ENCODE results near the gene TMPRSS13. TPM values are rescaled to one million over a fixed set of nuclear protein-coding genes. Genes with fewer than 3 reads are reported as not detected.

TMPRSS13 gene
- total and polyA plus RNA-seq, 9 of the 15 experiments (the other 6 are each of a cell fraction or from before 2014, with no cell fraction given) = 0.11 to 0.29 (median 0.15) TPM

GRCh38 chr11:117919781-117920221 is 9.4 kb downstream of the TMPRSS13 start (continued):
- TF ChIP-seq POLR3A (IDR thresholded peaks at IDR 0.05; ENCODE audit: borderline replicate concordance, extremely low read depth, insufficient read depth, insufficient read length) (no peak), E2F3 (CRISPR knock-in tag; IDR thresholded peaks at IDR 0.05) (no peak), KDM1A (IDR thresholded peaks at IDR 0.05) (peak in 1 of 2 experiments; percentile 28; a peak in 1 of 4 replicates), FOXJ2 (tag; IDR thresholded peaks at IDR 0.05) (no peak), MYC (IDR thresholded peaks at IDR 0.05; ENCODE audit: low read depth, low read length) (no peak), MYC (CRISPR knock-in tag; IDR thresholded peaks at IDR 0.05; ENCODE audit: borderline replicate concordance, low read depth) (no peak)
- TF ChIP-seq, protein P1, sequence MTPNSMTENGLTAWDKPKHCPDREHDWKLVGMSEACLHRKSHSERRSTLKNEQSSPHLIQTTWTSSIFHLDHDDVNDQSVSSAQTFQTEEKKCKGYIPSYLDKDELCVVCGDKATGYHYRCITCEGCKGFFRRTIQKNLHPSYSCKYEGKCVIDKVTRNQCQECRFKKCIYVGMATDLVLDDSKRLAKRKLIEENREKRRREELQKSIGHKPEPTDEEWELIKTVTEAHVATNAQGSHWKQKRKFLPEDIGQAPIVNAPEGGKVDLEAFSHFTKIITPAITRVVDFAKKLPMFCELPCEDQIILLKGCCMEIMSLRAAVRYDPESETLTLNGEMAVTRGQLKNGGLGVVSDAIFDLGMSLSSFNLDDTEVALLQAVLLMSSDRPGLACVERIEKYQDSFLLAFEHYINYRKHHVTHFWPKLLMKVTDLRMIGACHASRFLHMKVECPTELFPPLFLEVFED (CRISPR knock-in tag; conservative IDR thresholded peaks at IDR 0.05) = no peak

DNA sequence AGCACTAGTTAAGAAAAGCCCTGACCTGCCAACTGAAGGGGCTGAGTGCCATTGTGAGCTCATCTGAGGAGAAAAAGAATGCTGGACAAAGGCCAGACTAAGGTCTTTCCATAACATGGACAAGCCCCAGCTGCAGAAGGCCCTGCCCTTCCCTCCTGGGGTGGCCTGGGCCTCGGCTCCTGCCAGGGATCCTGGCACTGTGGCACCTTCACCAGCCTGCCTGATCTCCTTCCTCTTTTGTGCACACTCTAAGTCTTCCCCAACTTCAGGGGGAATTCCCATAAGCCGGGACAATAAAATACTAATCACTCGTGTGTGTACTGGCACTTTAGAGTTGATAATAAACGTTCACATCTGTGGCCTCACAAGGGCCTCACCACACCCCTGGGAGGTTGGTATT is 9.9 kb downstream of the TMPRSS13 start:
- H4K20me1 ChIP-seq (replicated peaks; ENCODE audit: control insufficient read depth, insufficient read depth, low read length) = no peaks in the 10 kb centered on the region
- BruUV-seq (replicated peaks) = no TSS peak
- ChIA-PET CTCF (ENCODE audit: low intra/inter-chr PET ratio) (no interaction called here), POLR2A (interaction anchor here (0.7 to 2.2 kb wide), 6 partner anchors 10 to 24 kb away, joined by 3 to 10 read pairs (median 4); no protein-coding TSS in a partner anchor)
- H3K79me2 ChIP-seq (ENCODE audit: control insufficient read depth, insufficient read depth, low read length) = no peaks in the 10 kb centered on the region
- H2AFZ ChIP-seq (ENCODE audit: low read depth, low read length) = no peak overlapping the region
- no peak overlapping the region for H3K4me3 ChIP-seq
- no peak overlapping the region for H3K27ac ChIP-seq (ENCODE audit: extremely low read depth, low read depth, low read length)
- DNase-seq (ENCODE audit: extremely low read depth in 1 of 4, low spot score in 3 of 4) (no peak), FAIRE-seq (no peak), ATAC-seq (no peak)
- no peak overlapping the region for H3K4me2 ChIP-seq (ENCODE audit: insufficient read depth, low read length)
- H3K36me3 ChIP-seq (ENCODE audit: control insufficient read depth, insufficient read depth, low read length) = no peaks in the 10 kb centered on the region
- H3K27me3 ChIP-seq (ENCODE audit: control insufficient read depth in 2 of 2, insufficient read depth in 2 of 2, low read length in 2 of 2) = peaks cover 20 to 68% of the 10 kb centered on the region in 2 experiments; a peak in 3 of 5 replicates
- no peaks in the 10 kb centered on the region for H3K9me3 ChIP-seq (replicated peaks; ENCODE audit: control insufficient read depth, insufficient read depth, low read depth, low read length)
- no peak overlapping the region for H3K9ac ChIP-seq (ENCODE audit: insufficient read depth in 1 of 2, low read depth in 2 of 2, low read length in 2 of 2)
- 0% methylated on average over 4 of the region's 4 CpGs for WGBS (ENCODE audit: insufficient coverage, low coverage, missing lambda C conversion rate)
- in situ Hi-C loops (cut with MboI) = no loop called here
- H3K4me1 ChIP-seq (replicated peaks in 1 of 2; ENCODE audit: control insufficient read depth in 2 of 2, insufficient read depth in 2 of 2, low read length in 2 of 2) = 0 out of 5 replicates have a peak, but pooled peaks cover 0 to 3% of the 10 kb centered on the region in 2 experiments
- no peak for TF ChIP-seq C11orf30 (IDR thresholded peaks at IDR 0.05; ENCODE audit: low read depth)
- TF ChIP-seq RBM25 (IDR thresholded peaks at IDR 0.05; ENCODE audit: low read depth, low read length, severe bottlenecking) = peak; percentile 33
- H3K9me1 ChIP-seq (ENCODE audit: control insufficient read depth, insufficient read depth, low read length) = peaks cover under 1% of the 10 kb centered on the region
- intact Hi-C loops (cut with micrococcal nuclease) = no loop called here

Measured in K562 (cell line).